Measurements from ENCODE around the gene EFNB1. TPM values are rescaled to one million over a fixed set of nuclear protein-coding genes. Genes with fewer than 3 reads are reported as not detected.
A peak's percentile ranks its signal among the peaks of the same experiment; 100 is the strongest.

Gene EFNB1
- total RNA-seq (2021) (9.7 to 16.4 TPM (median 10.0 TPM) in 3 replicates), Bru-seq, nascent RNA (percentile 46 among the genes with signal in this experiment)
- long read RNA-seq, experiment 1, transcript EFNB1-201 (5 exons, 3,314 nt): major isoform, 55 of 59 reads
- long read RNA-seq, experiment 1, partial matches to known transcripts: 3 of 59 reads
- long read RNA-seq, experiment 1, other reads (novel, unspliced or antisense): 1 of 59 reads
- long read RNA-seq, experiment 2, transcript EFNB1-201 (5 exons, 3,314 nt): major isoform, 7 of 14 reads
- long read RNA-seq, experiment 2, partial matches to known transcripts: 0 of 14 reads
- long read RNA-seq, experiment 2, other reads (novel, unspliced or antisense): 7 of 14 reads
- long read RNA-seq, experiment 3: 0 reads

GRCh38 chrX:68828740-68829581 is at the start of gene EFNB1:
Gene EFNB1, plus strand, starts transcription at chrX:68829021. Its CDS starts 756 bp downstream, at chrX:68829777.
- ChIA-PET POLR2A (interaction anchor here (0.5 to 1.6 kb wide), 8 partner anchors 17 to 449 kb away, joined by 3 to 10 read pairs (median 3); no protein-coding TSS in a partner anchor), CTCF (interaction anchor here (0.6 to 4.3 kb wide), 51 partner anchors 9 to 559 kb away, joined by 3 to 107 read pairs (median 5); no protein-coding TSS in a partner anchor)
- ATAC-seq (peak; percentile 85), DNase-seq (ENCODE audit: low spot score) (peak; percentile 87)
- no peaks in the 10 kb centered on the region for H3K9me3 Mint-ChIP-seq
- peaks cover 99% of the 10 kb centered on the region for H3K27me3 Mint-ChIP-seq (ENCODE audit: low read depth)
- no peak within 1 kb of the TSS for H3K27ac Mint-ChIP-seq
- peaks cover 19% of the 10 kb centered on the region for H3K4me1 Mint-ChIP-seq
- no peaks in the 10 kb centered on the region for H3K36me3 Mint-ChIP-seq
- H3K4me3 Mint-ChIP-seq: peak within 1 kb of the TSS; percentile 72
- TF ChIP-seq PRDM15 (CRISPR knock-in tag; IDR thresholded peaks at IDR 0.05): no peak
- no peak; the same call in 1 of the 2 replicates for TF ChIP-seq SMAD3 (CRISPR knock-in tag; IDR thresholded peaks at IDR 0.05; ENCODE audit: borderline replicate concordance)
- TF ChIP-seq ZNF219 (CRISPR knock-in tag; IDR thresholded peaks at IDR 0.05; ENCODE audit: borderline replicate concordance): no peak
- no peak for TF ChIP-seq OVOL2 (CRISPR knock-in tag; IDR thresholded peaks at IDR 0.05; ENCODE audit: borderline replicate concordance)
- 0 out of 2 replicates have a peak, but pooled peaks have one; percentile 38 for TF ChIP-seq TEAD1 (CRISPR knock-in tag; IDR thresholded peaks at IDR 0.05)
- peak; percentile 62 for TF ChIP-seq NFYB (CRISPR knock-in tag; conservative IDR thresholded peaks at IDR 0.05; ENCODE audit: low read depth)
- TF ChIP-seq ZNF512 (CRISPR knock-in tag; IDR thresholded peaks at IDR 0.05; ENCODE audit: borderline replicate concordance): no peak
- TF ChIP-seq FOXP4 (CRISPR knock-in tag; IDR thresholded peaks at IDR 0.05): no peak
- TF ChIP-seq HMGXB4 (CRISPR knock-in tag; IDR thresholded peaks at IDR 0.05): no peak
- TF ChIP-seq ATF3 (CRISPR knock-in tag; conservative IDR thresholded peaks at IDR 0.05): no peak
- no peak for TF ChIP-seq ZNF423 (CRISPR knock-in tag; IDR thresholded peaks at IDR 0.05)
- TF ChIP-seq SOX15 (CRISPR knock-in tag; IDR thresholded peaks at IDR 0.05): no peak
- TF ChIP-seq CDX4 (CRISPR knock-in tag; IDR thresholded peaks at IDR 0.05; ENCODE audit: borderline replicate concordance): no peak
- TF ChIP-seq CTCF (IDR thresholded peaks at IDR 0.05): no peak
- TF ChIP-seq NFE2L1 (CRISPR knock-in tag; IDR thresholded peaks at IDR 0.05): no peak
- TF ChIP-seq GRHL2 (CRISPR knock-in tag; IDR thresholded peaks at IDR 0.05; ENCODE audit: insufficient replicate concordance, severe bottlenecking): no peak
- peak; percentile 57 for TF ChIP-seq SP1 (CRISPR knock-in tag; conservative IDR thresholded peaks at IDR 0.05)
- TF ChIP-seq NR1H2 (CRISPR knock-in tag; IDR thresholded peaks at IDR 0.05): no peak
- TF ChIP-seq ESRRA (CRISPR knock-in tag; IDR thresholded peaks at IDR 0.05; ENCODE audit: borderline replicate concordance): no peak
- no peak for TF ChIP-seq ZNF396 (CRISPR knock-in tag; IDR thresholded peaks at IDR 0.05; ENCODE audit: borderline replicate concordance)
- no peak for TF ChIP-seq USF1 (CRISPR knock-in tag; IDR thresholded peaks at IDR 0.05)
- no peak for TF ChIP-seq NR3C1 (CRISPR knock-in tag; conservative IDR thresholded peaks at IDR 0.05; ENCODE audit: low read depth)

All from WTC11 (cell line).